ENCODE data around the gene RILPL1.
"Not testable (repeated sequence)": the region's sequence is repeated elsewhere in the genome, so short reads cannot be mapped to it uniquely, and the experiment has no call there.

RILPL1 gene

DNA sequence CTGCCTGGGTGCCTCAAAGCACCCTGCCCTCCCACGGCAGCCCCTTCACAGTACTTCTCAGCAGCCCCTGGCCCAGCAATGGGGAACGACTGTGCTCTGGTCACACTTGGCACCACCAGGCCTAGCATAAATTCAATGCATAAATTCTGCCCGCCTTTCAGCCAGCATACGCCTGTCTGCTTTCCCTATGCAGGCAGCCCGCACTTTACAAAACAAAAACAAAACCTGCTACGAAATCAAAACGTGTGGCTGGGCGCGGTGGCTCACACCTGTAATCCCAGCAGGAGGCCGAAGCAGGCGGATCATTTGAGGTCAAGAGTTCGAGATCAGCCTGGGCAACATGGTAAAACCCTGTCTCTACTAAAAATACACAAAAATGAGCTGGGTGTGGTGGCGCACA lies 42.0 kb downstream of the RILPL1 start:
- DNase-seq, result no peak

DNA sequence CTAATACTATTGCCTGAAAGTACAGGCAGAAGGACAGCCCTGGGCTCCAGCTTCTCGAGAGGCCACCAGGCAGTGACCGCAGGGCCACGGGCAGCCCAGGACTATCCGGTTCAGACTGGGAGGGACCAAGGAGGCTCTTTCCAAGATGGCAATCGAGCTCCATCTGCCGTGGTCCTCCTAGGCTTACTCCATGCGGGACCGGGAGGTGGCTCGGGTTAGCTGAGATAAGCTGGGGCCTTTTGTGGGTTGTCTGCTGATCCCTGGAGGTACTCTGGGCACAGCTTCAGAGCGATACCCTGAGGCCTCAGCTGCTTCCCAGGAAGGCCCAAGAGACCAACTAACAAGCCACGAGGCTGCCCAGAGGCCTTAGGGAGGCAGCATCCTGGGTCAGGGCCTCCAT lies 42.5 kb downstream of the RILPL1 start:
- no peak for DNase-seq

DNA sequence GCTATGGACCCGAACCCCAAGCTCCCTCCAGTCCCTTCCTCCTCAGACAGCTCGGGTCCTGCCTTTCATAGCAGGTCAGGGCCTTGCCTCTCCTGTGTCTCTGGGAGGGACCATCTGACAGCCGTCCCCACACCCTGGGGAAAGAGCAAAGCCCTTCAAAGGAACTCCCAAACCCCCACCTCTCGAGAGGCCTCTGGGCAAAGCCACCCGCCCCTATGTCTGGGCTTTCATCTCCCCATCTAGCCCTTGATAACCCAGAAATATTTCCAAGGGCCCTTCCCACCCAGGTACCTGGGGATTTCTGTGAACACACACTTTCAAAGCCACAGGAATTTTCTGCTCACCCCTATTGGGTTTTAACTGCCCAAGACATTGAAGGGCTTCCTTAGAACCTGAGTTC lies 43.4 kb downstream of the RILPL1 start:
- DNase-seq, result no peak

DNA sequence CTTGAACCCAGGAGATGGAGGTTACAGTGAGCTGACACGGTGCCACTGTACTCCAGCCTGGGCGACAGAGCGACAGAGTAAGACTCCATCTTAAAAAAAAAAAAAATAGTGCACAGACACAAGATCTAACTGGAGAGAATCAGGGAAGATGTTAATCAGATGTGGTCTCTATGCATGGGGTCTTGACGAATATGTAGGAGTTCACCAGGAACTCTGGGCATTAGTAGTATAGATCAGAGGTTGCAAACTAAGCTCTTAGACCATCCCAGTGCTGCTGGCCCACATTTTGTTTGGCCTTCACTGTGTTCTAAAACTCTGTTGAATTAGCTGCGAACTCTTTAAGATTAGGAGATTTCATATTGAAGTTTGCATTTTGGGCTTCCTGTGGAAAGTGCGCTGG lies 43.9 kb downstream of the RILPL1 start:
- no peak for DNase-seq

DNA sequence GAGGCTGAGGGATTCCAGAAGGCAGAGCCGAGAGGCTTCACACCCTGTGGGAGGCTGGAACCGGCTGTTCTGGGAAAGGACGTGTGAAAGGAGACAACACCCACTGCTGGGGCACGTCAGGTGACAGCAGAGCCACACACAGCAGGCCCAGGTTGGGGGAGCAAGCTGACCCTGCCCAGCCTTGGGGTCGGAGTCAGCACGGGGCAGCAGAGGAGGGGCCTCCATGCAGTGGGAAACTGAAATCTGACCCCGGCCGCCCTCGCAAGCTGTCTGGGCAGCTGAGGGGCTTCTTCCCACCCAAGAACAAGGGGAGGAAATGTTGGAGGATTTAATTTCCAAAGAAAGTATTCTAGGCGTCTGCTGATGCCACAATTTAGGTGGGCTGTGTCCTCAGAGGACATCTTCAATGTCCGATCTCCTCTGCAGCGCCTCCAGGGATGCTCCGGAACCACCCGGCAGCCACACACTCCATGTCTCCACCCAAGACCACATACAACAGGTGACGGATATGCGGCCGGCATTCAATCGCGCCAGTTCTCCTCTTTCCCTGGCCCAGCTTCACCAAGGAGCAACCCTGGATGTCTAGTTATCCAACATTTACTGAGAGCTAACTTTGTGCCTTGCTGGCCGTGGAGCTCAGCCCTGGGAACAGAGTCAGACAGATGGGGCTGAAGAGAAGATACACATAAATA lies 44.8 kb downstream of the RILPL1 start:
- no peak for DNase-seq

DNA sequence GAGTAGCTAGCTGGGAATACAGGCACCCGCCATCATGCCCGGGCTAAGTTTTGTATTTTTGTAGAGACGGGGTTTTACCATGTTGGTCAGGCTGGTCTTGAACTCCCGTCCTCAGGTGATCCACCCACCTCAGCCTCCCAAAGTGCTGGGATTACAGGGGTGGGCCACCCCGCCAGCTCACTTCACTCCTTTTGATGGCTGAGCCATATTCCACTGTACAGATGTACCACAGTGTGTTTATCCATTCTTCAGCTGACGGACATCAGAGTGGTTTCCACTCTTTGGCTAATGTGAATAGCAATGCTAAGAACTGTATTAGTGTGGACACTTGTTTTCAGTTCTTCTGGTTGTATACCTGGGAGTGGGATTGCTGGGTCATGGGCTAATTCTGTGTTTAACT lies 46.1 kb downstream of the RILPL1 start:
- no peak for DNase-seq

DNA sequence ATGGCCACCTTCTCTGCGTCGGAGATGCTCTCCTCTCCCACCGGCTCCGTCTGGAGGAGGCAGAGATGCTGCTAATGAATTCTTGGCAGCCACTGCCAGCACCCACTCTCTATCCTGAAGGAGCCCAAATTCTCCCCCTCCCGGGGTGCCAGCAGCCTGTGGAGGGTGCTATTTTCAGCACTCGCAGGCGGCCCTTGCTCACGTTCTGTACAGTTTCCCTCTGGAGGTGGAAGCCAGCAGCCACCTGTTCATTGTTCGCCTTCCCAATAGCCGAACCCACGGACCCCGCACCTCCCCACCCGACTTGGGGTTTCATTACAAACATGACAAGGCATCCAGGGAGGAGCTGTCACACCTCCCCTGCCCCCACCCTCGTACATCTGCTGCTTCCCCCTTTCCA lies 47.8 kb downstream of the RILPL1 start:
- DNase-seq, result no peak

DNA sequence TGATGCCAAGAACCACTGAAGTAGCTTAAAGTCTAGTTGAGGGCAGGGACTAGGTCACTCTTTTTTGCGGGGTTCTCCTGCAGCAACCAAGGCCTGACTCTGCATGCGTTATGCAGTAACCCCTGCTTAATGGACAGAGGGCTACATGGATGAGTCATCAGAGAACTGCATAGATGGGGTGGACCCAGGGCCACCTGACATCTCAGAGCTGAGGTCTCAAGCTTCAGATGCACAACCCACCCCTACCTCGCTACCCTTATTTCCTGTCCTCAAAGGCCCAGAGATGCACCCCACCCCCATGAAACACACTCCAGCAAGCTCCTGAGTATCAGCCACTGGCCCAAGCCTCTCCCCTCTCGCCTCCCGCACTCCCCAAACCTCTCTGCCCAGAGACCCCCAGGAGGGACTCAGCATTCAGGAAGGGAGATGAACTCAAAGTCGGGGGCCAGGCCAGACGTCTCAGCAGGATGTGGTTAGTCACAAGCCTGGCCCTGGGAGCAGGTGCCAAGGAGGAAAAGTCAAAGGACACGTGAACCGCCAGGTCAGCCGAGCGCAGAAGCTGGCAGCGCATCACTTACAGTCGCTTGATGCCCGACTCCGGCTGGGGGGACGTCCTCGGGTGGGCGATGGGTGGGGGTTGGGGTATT lies 49.8 kb downstream of the RILPL1 start:
- no peak for DNase-seq

DNA sequence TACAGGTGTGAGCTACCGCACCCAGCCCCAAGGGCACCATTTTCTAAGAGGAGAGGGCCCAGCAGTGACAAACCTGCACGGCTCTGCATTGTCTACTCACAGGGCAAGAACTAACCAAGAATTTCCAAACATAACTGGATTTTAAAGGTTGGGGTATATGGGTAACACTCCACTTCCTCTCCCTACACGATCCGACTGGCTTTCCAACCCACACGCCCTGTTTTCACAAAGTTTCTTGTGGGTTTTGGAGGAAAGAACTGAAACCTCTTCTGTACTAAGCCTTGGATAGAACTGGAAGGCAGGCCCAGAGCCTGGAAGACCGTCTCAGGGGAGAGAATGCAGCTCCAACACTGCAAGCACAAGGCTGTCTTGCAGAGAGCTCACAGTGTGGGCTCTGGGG lies 50.6 kb downstream of the RILPL1 start:
- DNase-seq, result no peak

DNA sequence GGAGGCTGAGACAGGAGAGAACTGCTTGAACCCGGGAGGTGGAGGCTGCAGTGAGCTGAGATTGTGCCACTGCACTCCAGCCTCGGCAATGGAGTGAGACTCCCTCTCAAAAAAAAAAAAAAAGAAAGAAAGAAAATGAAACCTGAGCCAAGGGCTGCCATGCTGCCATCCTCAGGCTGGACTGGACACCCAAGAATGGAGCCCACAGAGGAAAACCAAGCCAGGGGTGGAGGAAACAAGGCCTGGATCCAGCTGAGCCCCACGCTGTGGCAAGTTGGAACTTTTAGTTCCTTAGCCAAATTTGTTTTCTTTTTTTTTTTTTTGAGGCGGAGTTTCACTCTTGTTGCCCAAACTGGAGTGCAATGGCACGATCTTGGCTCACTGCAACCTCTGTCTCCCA lies 52.3 kb downstream of the RILPL1 start:
- DNase-seq, result not testable (repeated sequence)

DNA sequence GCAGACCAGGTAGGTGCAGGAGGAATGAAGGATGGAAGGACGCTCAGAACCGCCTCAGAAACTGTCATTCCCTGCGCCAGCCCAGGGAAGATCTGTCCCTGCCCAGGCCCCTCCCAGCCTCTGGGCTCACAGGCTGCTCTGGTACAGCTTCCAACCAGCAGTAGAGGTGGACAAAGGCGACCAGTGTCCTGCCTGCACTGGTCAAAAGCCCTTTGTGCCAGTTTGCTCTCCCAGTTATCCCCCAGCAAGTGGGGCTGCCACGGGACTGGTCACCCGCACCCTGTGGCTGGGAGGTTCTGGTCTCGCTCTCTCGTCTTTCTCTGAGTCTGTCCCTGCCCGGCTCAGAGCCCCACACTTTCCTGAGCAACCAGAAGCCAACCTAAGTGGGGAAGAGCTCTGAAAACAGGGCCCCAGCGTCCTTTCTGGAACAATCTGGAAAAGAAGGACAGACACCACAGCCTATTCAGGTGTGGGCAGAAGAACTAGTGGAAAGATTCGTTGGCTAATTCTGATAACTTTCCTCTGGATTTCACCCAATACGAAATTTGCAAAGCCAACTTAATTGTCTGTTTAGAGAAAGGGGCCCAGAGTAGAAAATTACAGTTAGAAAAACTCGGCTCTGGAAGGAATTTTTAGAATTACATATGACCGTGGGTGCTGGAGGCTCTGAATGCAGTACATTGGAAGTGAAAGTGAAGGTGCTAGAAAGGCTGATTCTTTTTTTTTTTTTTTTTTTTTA lies 53.9 kb downstream of the RILPL1 start:
- DNase-seq, result no peak

DNA sequence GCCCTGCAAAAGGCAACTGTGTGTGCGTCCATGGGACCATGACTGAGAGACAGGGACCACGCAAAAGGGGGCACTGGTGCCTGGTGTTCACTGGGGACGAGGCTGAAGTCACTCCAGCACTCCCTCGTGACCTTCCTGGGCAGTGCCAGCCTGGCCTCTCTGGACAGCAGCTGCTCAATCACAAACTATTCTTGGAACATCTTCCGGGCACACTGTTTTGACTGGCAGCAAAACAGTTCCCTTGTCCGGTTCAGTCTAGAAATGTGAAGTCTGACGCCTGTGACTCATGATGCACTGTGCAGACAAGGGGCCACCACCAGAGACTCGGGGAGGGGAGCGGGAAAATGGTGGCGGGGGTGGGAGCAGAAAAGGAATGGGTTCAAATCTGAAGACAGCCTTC lies 54.8 kb downstream of the RILPL1 start:
- no peak for DNase-seq

DNA sequence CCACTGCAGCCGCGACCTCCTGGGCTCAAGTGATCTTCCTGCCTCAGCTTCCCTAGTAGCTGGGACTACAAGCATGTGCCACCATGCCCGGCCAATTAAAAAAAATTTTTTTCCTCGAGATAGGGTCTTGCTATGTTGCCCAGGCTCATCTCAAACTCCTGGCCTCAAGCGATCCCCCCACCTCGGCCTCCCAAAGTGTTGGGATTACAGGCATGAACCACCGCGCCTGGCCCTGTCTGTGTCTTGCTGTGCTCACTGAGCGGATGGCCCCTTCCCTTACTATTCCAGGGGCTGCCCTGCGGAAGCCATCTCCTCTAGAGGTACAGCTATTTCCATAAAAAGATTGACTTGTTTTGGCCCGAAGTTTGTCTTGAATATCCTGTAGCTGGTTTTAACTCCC lies 55.5 kb downstream of the RILPL1 start:
- no peak for DNase-seq

DNA sequence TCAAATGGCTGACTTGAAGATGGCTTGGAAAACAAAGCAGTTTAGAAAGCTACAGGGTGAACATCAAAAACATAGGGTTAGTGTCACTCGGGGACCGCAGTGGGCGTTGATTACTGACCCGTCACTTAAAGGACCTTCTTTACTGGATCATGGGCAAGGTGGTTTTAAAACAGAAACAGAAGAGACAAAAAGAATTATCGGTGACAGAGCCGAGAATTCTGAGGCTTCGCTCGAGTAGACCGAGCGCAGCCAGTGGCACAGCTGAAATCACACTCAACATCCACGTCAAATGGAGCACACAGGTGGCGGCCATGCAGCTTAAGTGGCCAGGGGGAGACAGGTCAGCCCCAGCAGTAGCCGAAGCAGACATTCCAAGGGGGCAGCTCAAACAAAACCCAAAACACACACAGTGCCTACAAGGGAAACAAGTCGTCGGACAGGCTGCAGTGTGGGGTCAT lies 58.2 kb downstream of the RILPL1 start:
- DNase-seq, result no peak

DNA sequence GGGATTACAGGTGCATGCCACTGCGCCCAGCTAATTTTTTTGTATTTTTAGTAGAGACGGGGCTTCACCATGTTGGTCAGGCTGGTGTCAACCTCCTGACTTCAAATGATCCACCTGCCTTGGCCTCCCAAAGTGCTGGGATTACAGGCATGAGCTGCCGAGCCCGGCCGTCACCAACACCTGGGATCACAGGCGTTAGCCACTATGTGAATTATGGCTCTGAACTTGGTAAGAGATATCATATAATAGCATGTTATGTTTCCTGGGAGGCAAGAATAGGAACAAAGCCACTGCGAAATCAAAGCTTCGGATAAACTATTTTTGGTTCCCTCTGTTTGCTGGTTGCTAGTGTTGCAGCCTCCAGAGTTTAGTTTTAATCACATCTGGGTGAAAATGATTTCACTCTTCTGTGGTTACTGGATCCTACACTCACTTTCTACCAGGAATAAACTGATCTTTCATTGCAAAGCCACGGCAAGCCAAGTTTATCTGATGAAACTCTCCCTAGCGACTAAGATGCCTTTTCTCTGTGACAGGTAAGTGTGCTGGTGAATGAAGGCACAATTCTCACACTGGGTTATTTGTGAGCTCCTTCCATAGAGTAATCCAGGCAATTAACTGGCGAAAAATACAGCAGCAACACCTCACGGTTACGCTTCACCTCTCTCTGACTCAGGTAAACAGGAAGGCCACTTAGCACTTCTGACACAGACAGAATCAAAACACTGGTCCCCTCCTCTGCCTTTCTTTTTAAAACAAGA lies 58.9 kb downstream of the RILPL1 start:
- DNase-seq, result no peak

DNA sequence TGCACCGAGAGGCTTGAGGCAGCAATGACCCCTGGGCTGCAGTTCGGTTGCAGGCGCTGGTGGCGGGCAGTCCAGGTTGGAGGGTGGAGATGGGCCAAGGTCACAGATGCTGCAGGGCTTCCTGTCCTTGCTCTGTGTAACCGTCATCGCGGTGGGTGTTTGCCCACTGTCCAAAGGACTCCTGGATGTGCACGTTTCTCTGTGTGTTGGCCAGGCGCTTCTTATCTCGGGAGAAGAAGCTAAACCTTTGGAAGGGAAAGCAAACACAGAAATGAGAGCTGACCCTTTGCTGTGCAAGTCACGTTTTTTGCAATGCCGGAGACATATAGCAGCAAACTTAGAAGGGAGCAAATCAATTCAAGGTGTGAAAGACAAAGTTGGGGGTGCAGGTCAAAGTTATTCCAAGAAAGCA lies 61.1 kb downstream of the RILPL1 start:
- no peak for DNase-seq

DNA sequence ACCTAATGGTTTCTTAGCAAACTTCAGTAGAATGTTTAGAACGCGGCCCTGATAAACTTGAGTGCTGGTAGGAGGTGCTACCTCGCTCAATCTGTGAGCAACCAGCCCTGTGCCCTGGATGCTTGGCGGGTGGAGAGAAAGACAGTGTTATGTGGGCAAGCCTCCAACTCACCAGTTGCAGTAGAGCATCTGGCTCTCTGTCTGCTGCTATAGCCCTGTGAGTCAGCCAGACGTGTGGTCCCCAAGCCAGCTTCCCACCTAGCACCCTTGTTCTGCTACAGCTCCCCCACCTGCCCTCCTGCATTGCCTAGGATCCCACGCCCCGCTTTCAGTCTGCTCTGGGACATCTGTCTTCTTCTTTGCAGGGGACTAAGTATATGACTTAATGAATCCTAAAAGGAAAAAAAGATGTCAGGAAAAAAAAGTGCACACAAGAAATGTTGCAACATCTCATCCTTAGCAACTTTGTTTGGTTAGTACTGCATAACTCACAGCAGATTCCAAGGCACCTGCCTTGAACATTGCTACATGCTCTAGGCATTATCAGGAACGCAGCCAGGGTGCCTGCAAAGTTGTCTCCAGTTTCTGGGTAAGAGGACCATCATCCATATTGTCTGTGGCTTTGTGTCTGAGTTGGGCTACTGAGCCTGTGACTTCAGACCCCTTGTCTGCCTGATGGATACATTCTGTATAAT lies 62.0 kb downstream of the RILPL1 start:
- no peak for DNase-seq

DNA sequence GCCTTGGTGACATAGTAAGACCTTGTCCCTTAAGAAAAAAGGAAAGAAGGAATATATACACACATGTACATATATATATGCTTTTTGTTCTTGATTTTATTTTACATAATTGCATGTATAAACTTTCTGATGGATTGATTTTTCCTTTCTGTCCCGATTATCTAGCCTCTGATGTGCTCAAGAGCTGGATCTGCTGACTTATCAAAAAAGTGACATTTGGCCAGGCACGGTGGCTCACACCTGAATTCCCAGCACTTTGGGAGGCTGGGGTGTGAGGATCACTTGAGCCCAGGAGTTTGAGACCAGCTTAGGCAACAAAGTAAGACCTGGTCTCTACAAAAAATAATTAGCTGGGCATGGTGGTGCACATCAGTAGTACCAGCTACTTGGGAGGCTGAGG lies 63.5 kb downstream of the RILPL1 start:
- DNase-seq, result no peak

DNA sequence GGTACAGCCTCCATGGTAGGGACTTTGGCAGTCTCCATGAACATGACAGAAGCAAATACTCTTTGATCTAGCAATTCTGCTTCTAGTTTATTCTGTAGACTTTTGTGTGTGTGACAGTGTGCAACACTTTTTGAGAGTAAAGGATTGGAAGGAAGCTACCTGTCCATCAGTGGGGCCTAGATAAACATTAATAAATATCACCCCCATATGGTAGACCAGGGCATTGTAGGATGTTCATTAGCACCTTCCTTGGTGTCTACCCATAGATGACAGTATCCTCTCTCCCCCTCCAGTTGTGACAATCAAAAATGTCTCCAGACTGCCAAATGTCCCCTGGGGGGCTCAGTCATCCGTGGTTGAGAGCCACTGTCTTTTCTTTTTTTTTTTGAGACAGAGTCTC lies 64.7 kb downstream of the RILPL1 start:
- DNase-seq, result no peak

DNA sequence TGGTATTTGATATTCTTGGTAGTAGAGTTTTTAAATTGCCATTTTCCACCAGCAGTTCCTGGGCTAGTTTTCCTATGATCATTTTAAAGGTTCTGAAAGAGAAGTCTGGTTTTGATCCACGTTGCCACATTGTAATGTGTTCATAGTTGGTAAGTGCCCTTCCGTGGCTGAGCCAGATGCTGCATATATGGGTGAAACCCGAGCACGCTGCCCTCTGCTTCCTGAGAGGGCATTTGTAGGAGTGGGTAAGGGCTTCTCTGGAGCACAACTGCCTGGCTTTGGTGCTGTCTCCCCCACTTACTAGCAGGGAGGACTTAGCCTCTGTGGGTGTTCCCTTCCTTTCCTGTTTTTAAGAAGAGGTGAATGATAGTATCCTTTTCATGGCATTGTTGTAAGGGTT lies 68.4 kb downstream of the RILPL1 start:
- DNase-seq, result no peak

DNA sequence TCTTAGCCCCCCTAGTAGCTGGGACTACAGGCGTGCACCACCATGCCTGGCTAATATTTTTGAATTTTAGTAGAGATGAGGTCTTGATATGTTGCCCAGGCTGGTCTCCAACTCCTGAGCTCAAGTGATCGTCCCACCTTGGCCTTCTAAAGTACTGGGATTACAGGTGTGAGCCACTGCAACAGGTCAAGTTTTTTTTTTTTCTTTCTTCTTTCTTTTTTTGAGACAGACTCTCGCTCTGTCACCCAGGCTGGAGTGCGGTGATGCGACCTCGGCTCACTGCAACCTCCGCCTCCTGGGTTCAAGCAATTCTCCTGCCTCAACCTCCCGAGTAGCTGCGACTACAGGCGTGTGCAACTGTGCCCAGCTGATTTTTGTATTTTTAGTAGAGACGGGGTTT lies 70.3 kb downstream of the RILPL1 start:
- DNase-seq, result not testable (repeated sequence)

DNA sequence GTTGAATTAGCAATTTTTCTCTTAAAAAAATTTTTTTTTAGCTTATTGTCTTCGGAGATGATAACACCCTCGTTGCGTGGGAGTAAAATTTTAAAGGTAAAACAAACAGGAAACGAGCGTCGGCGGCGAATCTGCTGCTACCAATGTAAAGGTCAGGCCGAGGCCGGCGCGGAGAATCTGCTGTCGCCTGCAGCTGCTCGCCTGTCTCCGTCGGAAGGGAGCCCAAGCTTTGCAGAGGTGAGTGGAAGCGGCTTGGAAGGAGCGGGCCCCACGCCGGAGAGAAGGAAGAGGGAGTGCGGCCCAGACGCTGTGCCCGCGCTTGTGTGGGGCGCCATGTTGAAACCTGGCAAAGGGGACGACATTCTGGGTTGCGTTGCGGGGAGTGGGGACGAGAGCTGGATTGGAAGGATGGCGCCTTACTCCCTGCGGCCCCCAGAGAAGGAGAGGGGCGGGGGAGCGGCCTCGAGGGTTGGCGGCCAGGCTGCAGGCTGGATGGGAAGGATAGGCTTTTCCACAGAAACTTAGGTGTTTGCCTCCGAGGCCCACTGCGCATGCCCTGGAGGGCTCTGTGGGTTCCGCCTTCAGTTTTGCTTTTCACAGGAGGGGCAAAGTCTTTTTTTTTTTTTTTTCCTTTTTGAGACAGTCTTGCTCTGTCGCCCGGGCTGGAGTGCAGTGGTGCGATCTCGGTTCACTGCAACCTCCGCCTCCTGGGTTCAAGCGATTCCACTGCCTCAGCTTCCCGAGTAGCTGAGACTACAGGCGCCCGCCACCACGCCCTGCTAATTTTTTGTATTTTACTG lies 75.3 kb downstream of the RILPL1 start, which contains the start of gene SNRNP35:
Gene SNRNP35, plus strand, starts transcription at position 160 of the 800 bp plus-strand sequence. CDS start 7,402 bp downstream, outside the sequence.
- peak; percentile 78 for DNase-seq
